SH-SY5Y (cell line): ENCODE measurements around the gene NR6A1.

Experiments
- GATA2 ChIP-seq: IDR thresholded peaks from 2 replicates; pipeline ENCODE4 v1.6.1; 2011; ENCODE audit warnings: mild to moderate bottlenecking, low read depth, low read length
- GATA3 ChIP-seq: IDR thresholded peaks from 2 replicates; pipeline ENCODE4 v1.6.1; 2011; ENCODE audit warnings: low read depth, mild to moderate bottlenecking, low read length, moderate library complexity

DNA sequence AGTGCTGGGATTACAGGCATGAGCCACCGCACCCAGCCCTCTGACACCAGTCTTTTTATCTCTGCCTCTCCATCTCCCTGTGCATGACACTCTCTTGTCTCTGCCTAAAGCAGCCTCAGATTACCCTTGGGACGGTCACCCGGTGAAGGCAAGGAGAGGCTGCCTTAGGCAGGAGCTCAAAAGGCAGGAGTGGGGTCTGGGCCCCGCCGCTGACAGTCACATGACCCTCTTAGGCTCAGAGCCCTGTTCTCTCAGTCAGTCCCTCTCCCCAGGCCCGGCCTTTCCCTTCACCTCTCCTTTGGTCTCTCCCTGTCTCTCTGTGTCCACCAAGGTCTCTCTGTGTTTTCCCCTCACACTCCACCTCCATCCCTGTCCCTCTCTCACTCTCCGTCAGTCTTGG, 298.3 kb downstream of the NR6A1 start:
- TF ChIP-seq GATA2 (no peak), GATA3 (no peak)
